ENCODE data around the gene INAFM1.

Gene INAFM1

GRCh38 chr19:47228937-47229675, 45.6 kb upstream of the INAFM1 start (continued):
- peak; percentile 39; the same call in 1 of the 2 replicates for TF ChIP-seq ZNF776 (tag by site-specific recombination; IDR thresholded peaks at IDR 0.05; ENCODE audit: borderline replicate concordance)
- TF ChIP-seq ZNF600 (tag by site-specific recombination; IDR thresholded peaks at IDR 0.05), result peak; percentile 97
- no peak for TF ChIP-seq ZNF48 (tag by site-specific recombination; IDR thresholded peaks at IDR 0.05)
- no peak for TF ChIP-seq ZNF585B (tag by site-specific recombination; IDR thresholded peaks at IDR 0.05)
- TF ChIP-seq ZXDB (tag by site-specific recombination; IDR thresholded peaks at IDR 0.05), result peak; percentile 41
- TF ChIP-seq ZNF692 (tag by site-specific recombination; IDR thresholded peaks at IDR 0.05), result no peak; the same call in none of the 2 replicates
- peak; percentile 10; the same call in 1 of the 2 replicates for TF ChIP-seq ZNF791 (tag by site-specific recombination; IDR thresholded peaks at IDR 0.05)
- TF ChIP-seq ZFP69B (tag by site-specific recombination; IDR thresholded peaks at IDR 0.05), result no peak; the same call in 1 of the 2 replicates
- peak; percentile 48 for TF ChIP-seq KLF17 (tag by site-specific recombination; IDR thresholded peaks at IDR 0.05)
- TF ChIP-seq ZNF132 (tag by site-specific recombination; IDR thresholded peaks at IDR 0.05; ENCODE audit: borderline replicate concordance), result no peak
- TF ChIP-seq ZNF148 (tag by site-specific recombination; IDR thresholded peaks at IDR 0.05; ENCODE audit: borderline replicate concordance), result 0 out of 2 replicates have a peak, but pooled peaks have one; percentile 22
- no peak for TF ChIP-seq ZNF677 (tag by site-specific recombination; IDR thresholded peaks at IDR 0.05)
- TF ChIP-seq, protein P1, sequence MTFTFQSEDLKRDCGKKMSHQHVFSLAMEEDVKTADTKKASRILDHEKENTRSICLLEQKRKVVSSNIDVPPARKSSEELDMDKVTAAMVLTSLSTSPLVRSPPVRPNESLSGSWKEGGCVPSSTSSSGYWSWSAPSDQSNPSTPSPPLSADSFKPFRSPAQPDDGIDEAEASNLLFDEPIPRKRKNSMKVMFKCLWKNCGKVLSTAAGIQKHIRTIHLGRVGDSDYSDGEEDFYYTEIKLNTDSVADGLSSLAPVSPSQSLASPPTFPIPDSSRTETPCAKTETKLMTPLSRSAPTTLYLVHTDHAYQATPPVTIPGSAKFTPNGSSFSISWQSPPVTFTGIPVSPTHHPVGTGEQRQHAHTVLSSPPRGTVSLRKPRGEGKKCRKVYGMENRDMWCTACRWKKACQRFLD (tag by site-specific recombination; IDR thresholded peaks at IDR 0.05), result no peak
- no peak for TF ChIP-seq ZNF571 (tag by site-specific recombination; IDR thresholded peaks at IDR 0.05)
- TF ChIP-seq ZFP3 (tag by site-specific recombination; IDR thresholded peaks at IDR 0.05; ENCODE audit: low read depth), result no peak
- TF ChIP-seq ZNF302 (tag by site-specific recombination; IDR thresholded peaks at IDR 0.05; ENCODE audit: low read depth), result no peak; the same call in 1 of the 2 replicates
- 0 out of 2 replicates have a peak, but pooled peaks have one; percentile 36 for TF ChIP-seq HOXD13 (CRISPR knock-in tag; IDR thresholded peaks at IDR 0.05; ENCODE audit: borderline replicate concordance)
- no peak for TF ChIP-seq ZNF549 (tag by site-specific recombination; IDR thresholded peaks at IDR 0.05)
- 0 out of 2 replicates have a peak, but pooled peaks have one; percentile 33 for TF ChIP-seq ZNF530 (tag by site-specific recombination; IDR thresholded peaks at IDR 0.05; ENCODE audit: low read depth)
- TF ChIP-seq EGR2 (tag by site-specific recombination; IDR thresholded peaks at IDR 0.05; ENCODE audit: low read depth), result peak; percentile 100
- TF ChIP-seq YY2 (tag by site-specific recombination; IDR thresholded peaks at IDR 0.05), result peak; percentile 72
- peak; percentile 12; the same call in 1 of the 2 replicates for TF ChIP-seq KLF7 (tag by site-specific recombination; IDR thresholded peaks at IDR 0.05; ENCODE audit: borderline replicate concordance)
- TF ChIP-seq, protein P2, sequence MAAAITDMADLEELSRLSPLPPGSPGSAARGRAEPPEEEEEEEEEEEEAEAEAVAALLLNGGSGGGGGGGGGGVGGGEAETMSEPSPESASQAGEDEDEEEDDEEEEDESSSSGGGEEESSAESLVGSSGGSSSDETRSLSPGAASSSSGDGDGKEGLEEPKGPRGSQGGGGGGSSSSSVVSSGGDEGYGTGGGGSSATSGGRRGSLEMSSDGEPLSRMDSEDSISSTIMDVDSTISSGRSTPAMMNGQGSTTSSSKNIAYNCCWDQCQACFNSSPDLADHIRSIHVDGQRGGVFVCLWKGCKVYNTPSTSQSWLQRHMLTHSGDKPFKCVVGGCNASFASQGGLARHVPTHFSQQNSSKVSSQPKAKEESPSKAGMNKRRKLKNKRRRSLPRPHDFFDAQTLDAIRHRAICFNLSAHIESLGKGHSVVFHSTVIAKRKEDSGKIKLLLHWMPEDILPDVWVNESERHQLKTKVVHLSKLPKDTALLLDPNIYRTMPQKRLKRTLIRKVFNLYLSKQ (tag by site-specific recombination; IDR thresholded peaks at IDR 0.05; ENCODE audit: borderline replicate concordance), result no peak
- TF ChIP-seq ZNF175 (tag by site-specific recombination; IDR thresholded peaks at IDR 0.05), result 0 out of 2 replicates have a peak, but pooled peaks have one; percentile 37
- peak; percentile 63; the same call in 1 of the 2 replicates for TF ChIP-seq ZNF239 (tag by site-specific recombination; IDR thresholded peaks at IDR 0.05)
- TF ChIP-seq SP3 (tag by site-specific recombination; IDR thresholded peaks at IDR 0.05), result no peak
- no peak for TF ChIP-seq MYNN (tag by site-specific recombination; IDR thresholded peaks at IDR 0.05; ENCODE audit: borderline replicate concordance)
- no peak for TF ChIP-seq ZNF404 (tag by site-specific recombination; IDR thresholded peaks at IDR 0.05)
- no peak for TF ChIP-seq ZNF561 (tag by site-specific recombination; IDR thresholded peaks at IDR 0.05; ENCODE audit: borderline replicate concordance)
- TF ChIP-seq ZNF211 (tag by site-specific recombination; IDR thresholded peaks at IDR 0.05; ENCODE audit: low read depth), result no peak
- TF ChIP-seq ZNF777 (tag by site-specific recombination; IDR thresholded peaks at IDR 0.05; ENCODE audit: borderline replicate concordance), result peak; percentile 77
- peak; percentile 75 for TF ChIP-seq BCL11B (tag by site-specific recombination; IDR thresholded peaks at IDR 0.05; ENCODE audit: low read depth)
- peak; percentile 100 for TF ChIP-seq ZFHX2 (tag by site-specific recombination; conservative IDR thresholded peaks at IDR 0.05)
